Erythroblast (primary cell): ENCODE results near the gene SHISAL1.

ENCODE experiments used
- GATA1 ChIP-seq: IDR thresholded peaks from 2 replicates; pipeline ENCODE4 v1.6.1; 2011; ENCODE audit warnings: low read depth, mild to moderate bottlenecking, control low read depth, low read length, moderate library complexity
- POLR2A ChIP-seq: IDR thresholded peaks from 2 replicates; pipeline ENCODE4 v1.6.1; 2011; ENCODE audit warnings: mild to moderate bottlenecking, low read length

DNA sequence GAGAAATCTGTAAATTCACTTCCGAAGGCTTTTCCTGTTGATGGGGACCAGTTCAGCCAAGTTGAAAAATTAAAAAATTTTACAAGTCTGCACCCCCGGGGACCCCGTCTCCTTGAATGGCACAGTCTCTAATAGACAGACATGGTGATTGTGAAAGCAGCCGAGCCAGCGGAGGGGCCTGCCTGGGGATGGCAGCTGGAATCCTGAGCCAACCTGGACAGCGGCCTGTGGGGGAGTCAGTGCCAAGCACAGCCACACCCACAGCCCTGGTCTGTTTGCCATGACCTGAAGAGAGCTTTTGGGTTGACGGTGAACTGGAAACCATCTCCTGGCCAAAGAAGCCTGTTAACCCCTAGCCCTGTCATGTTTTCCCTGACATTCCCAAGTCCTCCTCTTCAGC lies 67.3 kb downstream of the SHISAL1 start:
- TF ChIP-seq POLR2A (no peak), GATA1 (no peak)
